Keratinocyte (primary cell): Measurements from ENCODE around the gene HAUS2. TPM values are rescaled to one million over a fixed set of nuclear protein-coding genes. Genes with fewer than 3 reads are reported as not detected.
A peak's percentile ranks its signal among the peaks of the same experiment; 100 is the strongest.

Experiments
- DNase-seq: peaks from one replicate; pipeline ENCODE4 v3.0.0-alpha.2; 2011; ENCODE audit warnings: low read depth, missing footprints, low spot score
- FAIRE-seq: peaks from 2 replicates; lab custom pipeline; 2011; peaks lifted over from hg19 to GRCh38; lab: Jason Lieb, UNC
- H2AFZ ChIP-seq: 2 replicates; pipeline ENCODE4 v1.6.0; 2012; ENCODE audit warnings: low read length, control low read depth, inconsistent platforms; ENCODE audit not compliant: control insufficient read depth
- H3K27ac ChIP-seq: 2 replicates; pipeline ENCODE4 v1.5.1; 2011; ENCODE audit warnings: low read length; ENCODE audit not compliant: control insufficient read depth, insufficient read depth
- H3K27me3 ChIP-seq: 3 replicates; pipeline ENCODE4 v1.6.0; 2011; ENCODE audit warnings: low read length; ENCODE audit not compliant: control insufficient read depth, insufficient read depth; ENCODE audit errors: extremely low read depth
- H3K36me3 ChIP-seq, 2 experiments: 2 replicates in 1 of 2; 3 replicates in 1 of 2; pipeline ENCODE4 v1.5.1; 2011; ENCODE audit warnings: low read length in 2 of 2, mild to moderate bottlenecking in 1 of 2; ENCODE audit not compliant: control insufficient read depth in 2 of 2, insufficient read depth in 2 of 2; ENCODE audit errors: extremely low read depth in 1 of 2
- H3K4me1 ChIP-seq: 3 replicates; pipeline ENCODE4 v1.5.1; 2011; ENCODE audit warnings: low read length; ENCODE audit not compliant: control insufficient read depth, insufficient read depth; ENCODE audit errors: extremely low read depth
- H3K4me2 ChIP-seq: 3 replicates; pipeline ENCODE4 v1.6.0; 2011; ENCODE audit warnings: low read depth, low read length; ENCODE audit not compliant: control insufficient read depth, insufficient read depth; ENCODE audit errors: extremely low read depth
- H3K4me3 ChIP-seq, 3 experiments: fragments of 200-600 bp in 1 of 3; sonication (generic) in 1 of 3; 2 replicates in 2 of 3; 3 replicates in 1 of 3; pipeline ENCODE4 v1.5.1; 2011 to 2016; ENCODE audit warnings: low read length in 3 of 3, mild to moderate bottlenecking in 3 of 3, control low read depth in 2 of 3, inconsistent platforms in 1 of 3, low read depth in 1 of 3, mixed read lengths in 1 of 3, mixed run types in 1 of 3, moderate library complexity in 1 of 3; ENCODE audit not compliant: control insufficient read depth in 2 of 3, insufficient read depth in 2 of 3; ENCODE audit errors: extremely low read depth in 1 of 3
- H3K79me2 ChIP-seq: 2 replicates; pipeline ENCODE4 v1.6.0; 2012; ENCODE audit warnings: low read length; ENCODE audit not compliant: control insufficient read depth, insufficient read depth
- H3K9ac ChIP-seq: 3 replicates; pipeline ENCODE4 v1.6.0; 2011; ENCODE audit warnings: low read length; ENCODE audit not compliant: control insufficient read depth, insufficient read depth; ENCODE audit errors: extremely low read depth
- H3K9me1 ChIP-seq: 3 replicates; pipeline ENCODE4 v1.6.0; 2011; ENCODE audit warnings: low read length; ENCODE audit not compliant: control insufficient read depth, insufficient read depth; ENCODE audit errors: extremely low read depth
- H3K9me3 ChIP-seq: 2 replicates; pipeline ENCODE4 v1.5.1; 2012; ENCODE audit warnings: low read depth, low read length; ENCODE audit not compliant: control insufficient read depth
- H4K20me1 ChIP-seq: 3 replicates; pipeline ENCODE4 v1.6.0; 2011; ENCODE audit warnings: low read length; ENCODE audit not compliant: control insufficient read depth, insufficient read depth; ENCODE audit errors: extremely low read depth
- EZH2 ChIP-seq: IDR thresholded peaks from one replicate; pipeline ENCODE4 v1.6.1; 2012; ENCODE audit warnings: inconsistent platforms, mild to moderate bottlenecking, low read length, moderate library complexity
- dilution Hi-C: fragments of 300-500 bp; cut with MboI; formaldehyde crosslinking; loops from one replicate; pipeline ENCODE4 v1.7.0; 2020; ENCODE audit warnings: low sequenced_read_pairs; ENCODE audit not compliant: extremely low pct_ligation_motif_present
- polyA plus RNA-seq, 5 experiments: library from polyadenylated mRNA; depleted of rRNA in 3 of 5; stranded (reverse) in 3 of 5; stranded (forward) in 1 of 5; unstranded in 1 of 5; fragments of >200 nt; gene quantifications; 1 replicate in 1 of 5; 2 replicates in 3 of 5; 3 replicates in 1 of 5; pipeline versions ENCODE4 v1.2.1 to v1.2.3, GENCODE V29; 2011 to 2012; ENCODE audit warnings: missing spikeins in 2 of 5, low read depth in 1 of 5, low replicate concordance in 1 of 5
- TF ChIP-seq, protein P1 (sequence below), 3 experiments: IDR thresholded peaks in 1 of 3; conservative IDR thresholded peaks in 1 of 3; optimal IDR thresholded peaks in 1 of 3; 2 replicates in 2 of 3; 3 replicates in 1 of 3; pipeline versions ENCODE3 to v1.5.1; 2011; ENCODE audit warnings: low read length in 3 of 3, mild to moderate bottlenecking in 3 of 3, moderate library complexity in 2 of 3, control low read depth in 1 of 3, inconsistent platforms in 1 of 3; ENCODE audit not compliant: insufficient read depth in 2 of 3; ENCODE audit errors: extremely low read depth in 1 of 3

Gene HAUS2
- polyA plus RNA-seq, 1 donor (not counting 4 experiments of a cell fraction or from before 2014, with no cell fraction given): 36.3 TPM

DNA sequence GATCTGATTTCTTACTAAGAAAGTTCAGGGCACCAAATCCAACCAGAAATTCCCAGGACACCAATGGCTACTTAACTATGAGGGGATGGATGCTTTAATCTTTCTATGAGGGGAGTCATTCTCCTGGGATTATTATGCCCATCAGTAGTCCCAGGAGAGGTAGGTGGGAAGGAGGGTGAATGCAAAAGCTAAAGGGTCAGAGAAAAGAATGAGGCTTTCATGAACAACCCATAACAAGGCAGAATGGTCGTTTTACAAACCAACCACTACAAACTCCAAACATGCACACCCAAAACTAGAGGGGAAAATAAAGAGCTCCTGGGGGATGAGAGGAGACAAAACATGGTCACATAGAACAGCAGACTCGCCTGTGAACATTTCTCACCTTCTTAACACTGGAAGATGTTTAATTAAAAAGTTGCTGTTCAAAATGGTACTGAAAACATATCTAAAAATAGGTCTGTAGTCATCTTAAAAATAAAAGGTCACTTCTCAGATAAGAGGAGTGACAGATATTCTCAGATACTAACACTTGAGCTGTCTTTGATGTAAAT is 30.4 kb downstream of the HAUS2 start:
- H3K9me1 ChIP-seq: no peaks in the 10 kb centered on the region
- DNase-seq (no peak), FAIRE-seq (no peak)
- H3K79me2 ChIP-seq: peaks cover 3% of the 10 kb centered on the region
- H3K27me3 ChIP-seq: no peaks in the 10 kb centered on the region
- H4K20me1 ChIP-seq: no peaks in the 10 kb centered on the region
- peaks cover 12% of the 10 kb centered on the region for H3K4me1 ChIP-seq
- no peak overlapping the region for H3K4me2 ChIP-seq
- no peak for TF ChIP-seq EZH2
- TF ChIP-seq, protein P1, sequence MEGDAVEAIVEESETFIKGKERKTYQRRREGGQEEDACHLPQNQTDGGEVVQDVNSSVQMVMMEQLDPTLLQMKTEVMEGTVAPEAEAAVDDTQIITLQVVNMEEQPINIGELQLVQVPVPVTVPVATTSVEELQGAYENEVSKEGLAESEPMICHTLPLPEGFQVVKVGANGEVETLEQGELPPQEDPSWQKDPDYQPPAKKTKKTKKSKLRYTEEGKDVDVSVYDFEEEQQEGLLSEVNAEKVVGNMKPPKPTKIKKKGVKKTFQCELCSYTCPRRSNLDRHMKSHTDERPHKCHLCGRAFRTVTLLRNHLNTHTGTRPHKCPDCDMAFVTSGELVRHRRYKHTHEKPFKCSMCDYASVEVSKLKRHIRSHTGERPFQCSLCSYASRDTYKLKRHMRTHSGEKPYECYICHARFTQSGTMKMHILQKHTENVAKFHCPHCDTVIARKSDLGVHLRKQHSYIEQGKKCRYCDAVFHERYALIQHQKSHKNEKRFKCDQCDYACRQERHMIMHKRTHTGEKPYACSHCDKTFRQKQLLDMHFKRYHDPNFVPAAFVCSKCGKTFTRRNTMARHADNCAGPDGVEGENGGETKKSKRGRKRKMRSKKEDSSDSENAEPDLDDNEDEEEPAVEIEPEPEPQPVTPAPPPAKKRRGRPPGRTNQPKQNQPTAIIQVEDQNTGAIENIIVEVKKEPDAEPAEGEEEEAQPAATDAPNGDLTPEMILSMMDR (optimal IDR thresholded peaks at IDR 0.05 in 1 of 3, IDR thresholded peaks at IDR 0.05 in 1 of 3, conservative IDR thresholded peaks at IDR 0.05 in 1 of 3; ENCODE audit: extremely low read depth in 1 of 3, insufficient read depth in 2 of 3, low read length in 3 of 3): no peak
- H3K4me3 ChIP-seq: no peak overlapping the region
- H3K9me3 ChIP-seq: no peaks in the 10 kb centered on the region
- H3K36me3 ChIP-seq: no peaks in the 10 kb centered on the region
- no peak overlapping the region for H3K9ac ChIP-seq
- dilution Hi-C loops: no loop called here
- no peak overlapping the region for H3K27ac ChIP-seq
- H2AFZ ChIP-seq: no peak overlapping the region

DNA sequence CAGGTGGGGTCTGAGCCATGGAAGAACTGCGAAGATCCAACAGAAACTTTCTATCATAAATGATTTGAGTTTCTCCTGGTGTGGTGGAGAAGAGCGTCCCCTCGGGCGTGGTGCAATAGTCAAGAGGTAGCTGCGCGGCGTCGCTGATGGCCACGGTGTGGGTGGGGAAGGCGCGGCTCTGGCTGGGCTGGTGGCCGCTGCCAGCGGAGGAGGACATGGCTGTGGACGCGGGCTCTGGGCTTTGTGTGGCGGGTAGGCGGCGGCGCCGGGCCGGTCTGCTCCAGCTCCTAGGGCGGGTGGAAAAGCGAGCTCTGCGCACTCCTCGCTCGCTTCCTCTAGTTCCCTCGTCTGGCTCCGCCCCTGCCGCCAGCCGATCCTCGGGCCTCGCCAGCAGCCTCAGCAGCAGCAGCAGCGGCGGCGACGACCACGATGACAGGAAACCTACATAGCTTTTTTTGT is 32.7 kb downstream of the HAUS2 start:
- dilution Hi-C loops: no loop called here
- Histone ChIP-seq H4K20me1 (no peaks in the 10 kb centered on the region), H3K27me3 (no peaks in the 10 kb centered on the region), H3K4me2 (peak overlapping the region; percentile 79), H3K9ac (peak overlapping the region; percentile 46), H3K79me2 (no peaks in the 10 kb centered on the region), H3K9me3 (no peaks in the 10 kb centered on the region), H3K9me1 (no peaks in the 10 kb centered on the region), H3K36me3 (no peaks in the 10 kb centered on the region), H3K4me1 (peaks cover 5% of the 10 kb centered on the region), H2AFZ (peak overlapping the region; percentile 85), H3K27ac (no peak overlapping the region), H3K4me3 (peak overlapping the region; percentile 45 to 66 (median 52))
- no peak for DNase-seq
- no peak for FAIRE-seq
- TF ChIP-seq, protein P1 (optimal IDR thresholded peaks at IDR 0.05 in 1 of 3, IDR thresholded peaks at IDR 0.05 in 1 of 3, conservative IDR thresholded peaks at IDR 0.05 in 1 of 3; ENCODE audit: extremely low read depth in 1 of 3, insufficient read depth in 2 of 3, low read length in 3 of 3): no peak
- no peak for TF ChIP-seq EZH2
